ENCODE data around the gene MRPL47. TPM values are rescaled to one million over a fixed set of nuclear protein-coding genes. Genes with fewer than 3 reads are reported as not detected.

MRPL47 gene
- total and polyA plus RNA-seq, 9 of the 15 experiments (the other 6 are each of a cell fraction or from before 2014, with no cell fraction given) = 101 to 437 (median 141) TPM

DNA sequence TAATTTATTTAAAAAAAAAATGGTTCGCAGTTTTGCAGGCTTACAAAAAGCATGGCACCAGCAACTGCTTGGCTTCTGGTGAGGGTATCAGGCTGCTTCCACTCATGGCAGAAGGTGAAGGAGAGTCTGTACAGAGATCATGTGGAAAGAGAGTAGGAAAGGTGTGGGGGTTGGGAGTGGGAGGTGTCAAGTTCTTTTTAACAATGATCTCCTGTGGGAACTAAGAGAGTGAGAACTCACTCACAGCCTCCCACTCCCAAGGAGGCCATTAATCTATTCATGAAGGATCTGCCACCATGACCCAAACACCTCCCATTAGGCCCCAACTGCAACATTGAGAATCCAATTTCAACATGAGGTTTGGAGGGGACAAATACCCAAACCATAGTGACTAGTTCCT lies 62.8 kb downstream of the MRPL47 start:
- no peak overlapping the region for H3K27ac ChIP-seq (ENCODE audit: extremely low read depth, low read depth, low read length)
- peaks cover 4 to 6% of the 10 kb centered on the region in 2 experiments; a peak in 3 of 5 replicates for H3K27me3 ChIP-seq (ENCODE audit: control insufficient read depth in 2 of 2, insufficient read depth in 2 of 2, low read length in 2 of 2)
- no peak for FAIRE-seq
- H4K20me1 ChIP-seq (replicated peaks; ENCODE audit: control insufficient read depth, insufficient read depth, low read length) = no peaks in the 10 kb centered on the region
- POLR2A ChIA-PET = interaction anchor here (0.6 to 1.3 kb wide), 3 partner anchors 12 to 1343 kb away, joined by 3 to 4 read pairs (median 3); partner anchors contain the start of gene ACTL6A
- ATAC-seq = no peak
- H3K9me3 ChIP-seq (replicated peaks; ENCODE audit: control insufficient read depth, insufficient read depth, low read depth, low read length) = no peaks in the 10 kb centered on the region
- BruUV-seq (replicated peaks) = no TSS peak
- intact Hi-C loops (cut with micrococcal nuclease) (no loop called here), in situ Hi-C loops (cut with MboI) (no loop called here)
- H3K4me2 ChIP-seq (ENCODE audit: insufficient read depth, low read length) = no peak overlapping the region
- H2AFZ ChIP-seq (ENCODE audit: low read depth, low read length) = no peak overlapping the region
- no peak for TF ChIP-seq XRCC3 (IDR thresholded peaks at IDR 0.05)
- TF ChIP-seq, protein P1, sequence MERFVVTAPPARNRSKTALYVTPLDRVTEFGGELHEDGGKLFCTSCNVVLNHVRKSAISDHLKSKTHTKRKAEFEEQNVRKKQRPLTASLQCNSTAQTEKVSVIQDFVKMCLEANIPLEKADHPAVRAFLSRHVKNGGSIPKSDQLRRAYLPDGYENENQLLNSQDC (CRISPR knock-in tag; IDR thresholded peaks at IDR 0.05) = no peak
- no peak for TF ChIP-seq MXI1 (IDR thresholded peaks at IDR 0.05; ENCODE audit: low read depth, low read length)
- no peaks in the 10 kb centered on the region for H3K79me2 ChIP-seq (ENCODE audit: control insufficient read depth, insufficient read depth, low read length)
- H3K4me1 ChIP-seq (replicated peaks in 1 of 2; ENCODE audit: control insufficient read depth in 2 of 2, insufficient read depth in 2 of 2, low read length in 2 of 2) = peaks cover 0 to under 1% of the 10 kb centered on the region in 2 experiments; a peak in 2 of 5 replicates
- 10% methylated on average over 1 of the region's 1 CpG for WGBS (ENCODE audit: insufficient coverage, low coverage, missing lambda C conversion rate)
- no peaks in the 10 kb centered on the region for H3K9me1 ChIP-seq (ENCODE audit: control insufficient read depth, insufficient read depth, low read length)
- DNase-seq (ENCODE audit: extremely low read depth in 1 of 4, low spot score in 3 of 4) = no peak
- CTCF ChIA-PET (ENCODE audit: low intra/inter-chr PET ratio) = no interaction called here
- no peaks in the 10 kb centered on the region for H3K36me3 ChIP-seq (ENCODE audit: control insufficient read depth, insufficient read depth, low read length)
- no peak overlapping the region for H3K4me3 ChIP-seq
- H3K9ac ChIP-seq (ENCODE audit: insufficient read depth in 1 of 2, low read depth in 2 of 2, low read length in 2 of 2) = no peak overlapping the region

DNA sequence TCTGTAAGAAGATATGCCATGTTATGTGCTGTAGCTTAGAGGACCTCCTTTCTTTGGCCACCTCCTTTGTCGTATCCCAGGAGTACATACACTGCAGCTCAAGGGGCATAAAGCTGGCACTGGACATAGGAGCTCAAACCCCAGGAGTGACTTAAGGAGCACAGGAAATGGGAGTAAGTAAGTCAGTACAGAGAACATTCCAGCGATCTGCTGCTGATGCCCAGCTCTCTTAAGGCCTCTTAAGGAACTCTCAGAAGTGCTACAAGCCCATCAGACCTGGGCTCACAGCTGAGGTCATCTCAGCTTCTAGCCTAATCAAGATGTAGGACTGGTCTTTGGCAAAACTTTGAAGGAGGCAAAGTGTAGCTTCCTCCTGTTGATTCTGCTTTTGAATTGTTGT lies 63.3 kb downstream of the MRPL47 start:
- H3K79me2 ChIP-seq (ENCODE audit: control insufficient read depth, insufficient read depth, low read length) = no peaks in the 10 kb centered on the region
- no peak overlapping the region for H3K9ac ChIP-seq (ENCODE audit: insufficient read depth in 1 of 2, low read depth in 2 of 2, low read length in 2 of 2)
- H2AFZ ChIP-seq (ENCODE audit: low read depth, low read length) = no peak overlapping the region
- ChIA-PET POLR2A (interaction anchor here (0.6 to 1.3 kb wide), 4 partner anchors 12 to 1342 kb away, joined by 3 to 4 read pairs (median 4); partner anchors contain the start of gene ACTL6A), CTCF (ENCODE audit: low intra/inter-chr PET ratio) (no interaction called here)
- 25% methylated on average over 2 of the region's 2 CpGs for WGBS (ENCODE audit: insufficient coverage, low coverage, missing lambda C conversion rate)
- peak; percentile 48; the same call in 2 of the 3 replicates for ATAC-seq
- in situ Hi-C loops (cut with MboI) (no loop called here), intact Hi-C loops (cut with micrococcal nuclease) (no loop called here)
- H3K4me3 ChIP-seq = no peak overlapping the region
- no peaks in the 10 kb centered on the region; a peak in 1 of 5 replicates for H3K4me1 ChIP-seq (replicated peaks in 1 of 2; ENCODE audit: control insufficient read depth in 2 of 2, insufficient read depth in 2 of 2, low read length in 2 of 2)
- H3K27me3 ChIP-seq (ENCODE audit: control insufficient read depth in 2 of 2, insufficient read depth in 2 of 2, low read length in 2 of 2) = peaks cover 4 to 6% of the 10 kb centered on the region in 2 experiments; a peak in 3 of 5 replicates
- no peaks in the 10 kb centered on the region for H3K9me1 ChIP-seq (ENCODE audit: control insufficient read depth, insufficient read depth, low read length)
- no peak for DNase-seq (ENCODE audit: extremely low read depth in 1 of 4, low spot score in 3 of 4)
- no peak overlapping the region for H3K27ac ChIP-seq (ENCODE audit: extremely low read depth, low read depth, low read length)
- no peak for FAIRE-seq
- no TSS peak for BruUV-seq (replicated peaks)
- no peaks in the 10 kb centered on the region for H3K9me3 ChIP-seq (replicated peaks; ENCODE audit: control insufficient read depth, insufficient read depth, low read depth, low read length)
- H3K4me2 ChIP-seq (ENCODE audit: insufficient read depth, low read length) = no peak overlapping the region
- H4K20me1 ChIP-seq (replicated peaks; ENCODE audit: control insufficient read depth, insufficient read depth, low read length) = no peaks in the 10 kb centered on the region
- no peaks in the 10 kb centered on the region for H3K36me3 ChIP-seq (ENCODE audit: control insufficient read depth, insufficient read depth, low read length)
- no peak for TF ChIP-seq HIVEP1 (CRISPR knock-in tag; IDR thresholded peaks at IDR 0.05)
- no peak for TF ChIP-seq ARNT (IDR thresholded peaks at IDR 0.05)
- TF ChIP-seq, protein P2, sequence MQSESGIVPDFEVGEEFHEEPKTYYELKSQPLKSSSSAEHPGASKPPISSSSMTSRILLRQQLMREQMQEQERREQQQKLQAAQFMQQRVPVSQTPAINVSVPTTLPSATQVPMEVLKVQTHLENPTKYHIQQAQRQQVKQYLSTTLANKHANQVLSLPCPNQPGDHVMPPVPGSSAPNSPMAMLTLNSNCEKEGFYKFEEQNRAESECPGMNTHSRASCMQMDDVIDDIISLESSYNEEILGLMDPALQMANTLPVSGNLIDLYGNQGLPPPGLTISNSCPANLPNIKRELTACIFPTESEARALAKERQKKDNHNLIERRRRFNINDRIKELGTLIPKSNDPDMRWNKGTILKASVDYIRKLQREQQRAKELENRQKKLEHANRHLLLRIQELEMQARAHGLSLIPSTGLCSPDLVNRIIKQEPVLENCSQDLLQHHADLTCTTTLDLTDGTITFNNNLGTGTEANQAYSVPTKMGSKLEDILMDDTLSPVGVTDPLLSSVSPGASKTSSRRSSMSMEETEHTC (IDR thresholded peaks at IDR 0.05) = no peak
- TF ChIP-seq SMARCB1 (IDR thresholded peaks at IDR 0.05; ENCODE audit: insufficient read length, low read depth) = no peak
- TF ChIP-seq, protein P3, sequence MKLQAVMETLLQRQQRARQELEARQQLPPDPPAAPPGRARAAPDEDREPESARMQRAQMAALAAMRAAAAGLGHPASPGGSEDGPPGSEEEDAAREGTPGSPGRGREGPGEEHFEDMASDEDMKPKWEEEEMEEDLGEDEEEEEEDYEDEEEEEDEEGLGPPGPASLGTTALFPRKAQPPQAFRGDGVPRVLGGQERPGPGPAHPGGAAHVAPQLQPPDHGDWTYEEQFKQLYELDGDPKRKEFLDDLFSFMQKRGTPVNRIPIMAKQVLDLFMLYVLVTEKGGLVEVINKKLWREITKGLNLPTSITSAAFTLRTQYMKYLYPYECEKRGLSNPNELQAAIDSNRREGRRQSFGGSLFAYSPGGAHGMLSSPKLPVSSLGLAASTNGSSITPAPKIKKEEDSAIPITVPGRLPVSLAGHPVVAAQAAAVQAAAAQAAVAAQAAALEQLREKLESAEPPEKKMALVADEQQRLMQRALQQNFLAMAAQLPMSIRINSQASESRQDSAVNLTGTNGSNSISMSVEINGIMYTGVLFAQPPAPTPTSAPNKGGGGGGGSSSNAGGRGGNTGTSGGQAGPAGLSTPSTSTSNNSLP (IDR thresholded peaks at IDR 0.05; ENCODE audit: borderline replicate concordance, low read depth, low read length) = no peak
- TF ChIP-seq ESRRB (CRISPR knock-in tag; IDR thresholded peaks at IDR 0.05; ENCODE audit: borderline replicate concordance) = no peak
- TF ChIP-seq, protein P4, sequence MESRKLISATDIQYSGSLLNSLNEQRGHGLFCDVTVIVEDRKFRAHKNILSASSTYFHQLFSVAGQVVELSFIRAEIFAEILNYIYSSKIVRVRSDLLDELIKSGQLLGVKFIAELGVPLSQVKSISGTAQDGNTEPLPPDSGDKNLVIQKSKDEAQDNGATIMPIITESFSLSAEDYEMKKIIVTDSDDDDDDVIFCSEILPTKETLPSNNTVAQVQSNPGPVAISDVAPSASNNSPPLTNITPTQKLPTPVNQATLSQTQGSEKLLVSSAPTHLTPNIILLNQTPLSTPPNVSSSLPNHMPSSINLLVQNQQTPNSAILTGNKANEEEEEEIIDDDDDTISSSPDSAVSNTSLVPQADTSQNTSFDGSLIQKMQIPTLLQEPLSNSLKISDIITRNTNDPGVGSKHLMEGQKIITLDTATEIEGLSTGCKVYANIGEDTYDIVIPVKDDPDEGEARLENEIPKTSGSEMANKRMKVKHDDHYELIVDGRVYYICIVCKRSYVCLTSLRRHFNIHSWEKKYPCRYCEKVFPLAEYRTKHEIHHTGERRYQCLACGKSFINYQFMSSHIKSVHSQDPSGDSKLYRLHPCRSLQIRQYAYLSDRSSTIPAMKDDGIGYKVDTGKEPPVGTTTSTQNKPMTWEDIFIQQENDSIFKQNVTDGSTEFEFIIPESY (CRISPR knock-in tag; IDR thresholded peaks at IDR 0.05) = no peak
- no peak for TF ChIP-seq CBFB (CRISPR knock-in tag; IDR thresholded peaks at IDR 0.05)
